HuH-7 (cell line): Measurements from ENCODE around the gene NOL4.
A peak's percentile ranks its signal among the peaks of the same experiment; 100 is the strongest.
"Not testable (repeated sequence)": the region's sequence is repeated elsewhere in the genome, so short reads cannot be mapped to it uniquely, and the experiment has no call there.

Source experiments
- DNase-seq: peaks from one replicate; pipeline ENCODE4 v3.0.0; 2011; ENCODE audit warnings: low spot score

The NOL4 gene

GRCh38 chr18:34224423-34225217, at the start of gene NOL4:
Gene NOL4 (minus strand): TSS chr18:34224913. CDS start chr18:34223253, 1,660 bp downstream.
- DNase-seq = peak; percentile 67

DNA sequence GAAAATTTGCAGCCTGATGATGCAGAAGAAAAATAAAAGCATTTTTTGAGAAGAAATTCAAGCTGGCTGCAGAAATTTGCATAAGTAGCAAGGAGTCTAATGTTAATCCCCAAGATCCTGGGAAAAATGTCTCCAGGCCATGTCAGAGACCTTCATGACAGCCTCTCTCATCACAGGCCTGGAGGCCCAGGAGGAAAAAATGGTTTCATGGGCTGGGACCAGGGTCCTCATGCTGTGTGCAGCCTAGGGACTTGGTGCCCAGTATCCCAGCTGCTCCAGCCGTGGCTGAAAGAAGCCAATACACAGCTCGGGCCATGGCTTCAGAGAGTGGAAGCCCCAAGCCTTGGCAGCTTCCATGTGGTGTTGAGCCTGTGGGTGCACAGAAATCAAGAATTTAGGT, 41.3 kb upstream of the NOL4 start:
- DNase-seq = not testable (repeated sequence)

- no peak for DNase-seq
These were observed 37.4 kb upstream of the NOL4 start for GRCh38 chr18:34261865-34262780.

DNA sequence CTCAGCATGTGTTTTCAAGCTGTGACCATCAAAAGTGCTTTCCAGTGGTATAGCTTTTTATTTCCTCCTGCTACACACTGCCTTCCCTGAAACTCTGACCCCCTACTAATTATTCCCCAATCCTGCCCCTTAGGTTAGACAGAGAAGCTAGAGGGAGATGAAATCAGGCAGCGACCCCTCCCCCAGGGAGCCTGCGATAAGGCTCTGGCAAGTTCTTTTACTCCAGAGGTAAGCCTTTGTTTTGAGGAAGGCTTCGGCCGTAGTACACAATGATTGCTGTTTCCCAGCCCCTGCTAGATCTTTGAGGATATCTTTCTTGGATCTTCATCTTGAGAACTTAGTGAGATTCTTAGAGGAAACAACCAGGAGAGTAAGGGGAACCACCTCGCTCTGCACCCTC, 33.5 kb upstream of the NOL4 start:
- no peak for DNase-seq

DNA sequence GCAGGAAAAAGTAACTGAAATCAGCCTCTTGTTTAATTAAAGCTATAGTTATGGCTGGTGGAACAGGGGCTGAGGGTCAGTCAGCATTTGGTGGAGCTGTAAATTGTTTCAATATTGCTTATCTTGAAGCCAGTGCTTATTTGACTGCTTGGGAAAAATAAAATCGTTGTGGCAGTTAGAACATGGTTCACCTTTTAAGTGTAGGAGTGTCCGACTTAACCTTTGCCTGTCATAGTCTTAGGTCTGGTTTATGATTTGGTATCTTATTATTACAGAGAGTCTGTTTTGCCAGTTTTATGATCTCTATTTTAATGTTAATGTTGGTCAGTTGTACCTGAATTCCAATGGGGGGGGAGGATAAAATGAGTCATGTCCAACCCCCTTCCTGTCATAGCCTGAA, 27.2 kb upstream of the NOL4 start:
- no peak for DNase-seq

DNA sequence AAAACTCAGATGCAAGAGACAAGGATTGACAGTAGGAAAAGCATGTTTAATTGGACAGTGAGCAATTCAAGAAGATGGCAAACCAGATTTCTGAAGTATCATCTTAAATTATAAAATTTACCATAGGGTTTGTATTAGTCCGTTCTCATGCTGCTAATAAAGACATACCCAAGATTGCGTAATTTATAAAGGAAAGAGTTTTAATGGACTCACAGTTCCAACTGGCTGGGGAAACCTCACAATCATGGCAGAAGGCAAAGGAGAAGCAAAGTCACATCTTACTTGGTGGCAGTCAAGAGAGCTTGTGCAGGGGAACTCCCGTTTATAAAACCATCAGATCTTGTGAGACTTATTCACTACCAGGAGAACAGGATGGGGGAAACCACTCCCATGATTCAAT, 24.0 kb upstream of the NOL4 start:
- DNase-seq = no peak

GRCh38 chr18:34242739-34243138, 18.0 kb upstream of the NOL4 start:
- DNase-seq = no peak

- DNase-seq = not testable (repeated sequence)
These were observed 9.2 kb upstream of the NOL4 start for GRCh38 chr18:34233781-34234388.

DNA sequence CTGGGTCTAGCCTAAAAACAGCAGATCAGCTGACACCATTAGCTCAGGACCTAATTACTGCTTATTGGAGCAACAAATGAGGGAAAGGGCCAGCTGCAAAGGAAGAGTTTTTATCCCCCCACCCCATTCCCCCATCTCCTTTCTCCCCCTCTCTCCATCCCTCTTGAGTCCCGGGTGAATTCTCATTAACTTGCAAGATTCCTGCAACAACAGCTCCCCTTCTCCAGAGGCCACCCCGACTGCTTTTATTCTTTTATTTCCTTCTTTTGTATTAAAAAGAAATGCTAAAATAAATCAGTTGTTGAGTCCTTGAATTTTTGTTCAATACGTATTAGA, 473 bp upstream of the NOL4 start:
- no peak for DNase-seq

DNA sequence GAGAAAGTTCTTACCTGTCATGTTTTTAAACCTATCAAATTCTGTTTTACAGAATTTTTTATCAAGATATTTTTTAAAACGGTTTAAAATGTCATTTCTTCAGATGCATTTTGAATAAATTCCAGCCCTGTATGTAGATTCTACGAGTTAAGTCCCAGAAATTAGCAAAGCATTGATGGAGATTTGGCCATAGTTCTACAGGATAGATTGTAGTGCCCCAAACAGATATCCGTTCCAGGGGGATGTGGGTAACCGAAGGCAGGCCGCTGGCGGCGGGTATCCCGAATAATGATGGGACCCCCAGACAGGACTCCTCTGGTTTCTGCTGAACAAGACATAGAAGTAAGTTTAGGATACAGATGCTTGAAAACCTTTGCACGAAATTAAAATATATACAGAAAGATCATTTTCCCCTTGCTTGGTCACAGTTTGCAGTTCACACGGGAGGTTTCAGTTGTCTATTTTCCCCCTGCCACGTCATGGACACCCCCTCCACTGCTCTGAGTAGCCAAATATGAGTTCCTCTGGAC, 755 bp downstream of the NOL4 start:
- DNase-seq = no peak

DNA sequence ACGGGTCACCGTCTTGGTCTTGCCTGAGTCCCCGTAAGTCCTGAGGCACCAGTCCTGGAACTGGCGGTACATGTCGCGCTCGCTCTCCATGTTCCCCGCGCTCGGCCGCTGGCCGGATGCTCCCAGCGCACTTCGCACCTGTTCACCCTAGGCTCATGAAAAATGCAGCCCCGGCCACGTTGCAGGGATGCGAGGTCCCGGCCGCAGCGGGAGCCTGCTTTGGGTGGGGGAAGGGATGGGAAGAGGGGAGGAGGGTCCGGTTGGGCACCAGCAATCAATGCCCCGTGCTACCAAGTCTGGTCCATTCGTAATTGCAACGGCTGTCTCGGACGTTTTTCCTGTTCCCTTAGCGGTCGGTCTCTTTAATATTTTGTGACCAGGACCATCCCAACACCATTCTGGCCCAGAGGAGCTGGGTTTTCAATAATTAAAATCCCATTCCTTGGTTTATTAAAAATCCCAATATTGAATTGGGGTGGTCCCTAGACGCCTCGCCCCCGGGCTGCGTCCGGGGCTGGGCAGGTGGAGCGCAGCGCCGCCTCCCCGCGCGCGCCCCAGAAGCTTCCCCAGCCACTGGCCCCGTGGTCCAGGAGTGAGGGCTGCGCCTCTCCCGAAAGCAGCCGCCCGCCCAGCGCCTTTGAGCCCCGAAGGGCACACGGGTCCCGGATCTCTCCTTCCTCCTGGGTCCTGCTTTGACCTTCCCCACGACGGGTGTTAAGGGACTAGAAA, 1.4 kb downstream of the NOL4 start:
- DNase-seq = no peak

DNA sequence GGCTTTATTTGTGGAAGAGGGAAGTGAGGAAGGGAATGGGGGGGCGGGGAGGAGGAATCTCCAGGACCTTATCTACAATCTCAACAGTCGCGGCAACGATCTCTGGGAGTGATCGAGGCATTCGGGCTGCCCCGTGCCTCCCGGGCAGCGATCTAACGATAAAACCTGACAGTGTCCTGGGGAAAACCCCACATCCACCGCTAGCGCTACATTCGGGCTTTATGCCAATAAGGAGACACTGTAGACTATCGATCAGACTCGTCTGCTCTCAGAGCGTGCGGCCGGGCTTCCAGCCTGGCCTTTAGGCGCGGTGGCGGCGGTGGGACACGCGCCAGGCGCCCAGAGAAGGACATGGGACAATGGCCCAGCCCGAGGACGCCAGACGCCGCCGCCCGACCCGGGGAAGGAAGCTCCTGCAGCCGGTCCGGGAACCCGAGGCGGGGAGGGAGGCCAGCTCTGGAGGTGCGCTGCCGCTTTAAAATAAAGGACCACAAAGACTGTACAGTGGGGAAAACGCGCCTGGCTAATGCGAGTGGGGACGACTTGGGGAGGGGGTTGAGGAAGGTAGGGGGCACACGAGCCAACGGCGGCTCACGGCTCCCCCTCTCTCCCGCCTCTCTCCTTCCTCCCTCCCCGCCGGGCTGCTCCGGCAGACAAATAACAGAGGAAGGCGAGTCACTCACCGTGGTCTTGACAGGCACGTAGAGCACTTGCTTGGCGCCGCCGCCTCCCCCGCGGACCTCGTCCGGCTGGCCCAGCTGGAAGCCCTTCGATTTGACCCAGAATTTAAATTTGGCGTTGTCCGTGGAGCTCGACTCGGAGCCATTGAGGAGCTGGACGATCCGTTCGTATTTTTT, 2.2 kb downstream of the NOL4 start:
- DNase-seq = no peak

DNA sequence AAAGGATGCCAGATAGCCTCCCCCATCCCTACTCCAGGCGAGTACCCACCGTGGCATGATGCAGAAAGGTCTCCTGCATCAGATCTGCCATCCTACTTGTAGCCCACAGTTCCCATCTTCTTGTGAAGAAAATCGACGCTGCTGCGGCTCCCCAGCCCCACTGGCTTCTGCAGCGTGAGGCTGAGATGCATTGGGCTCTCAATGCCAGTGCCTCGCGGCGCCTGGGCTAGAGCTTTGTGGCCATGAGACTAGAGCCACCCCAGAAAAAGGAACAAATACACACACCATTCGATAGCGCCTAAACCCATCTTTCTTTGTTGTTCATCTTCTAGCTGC, 2.8 kb downstream of the NOL4 start:
- no peak for DNase-seq

- DNase-seq = no peak
These were observed 4.5 kb downstream of the NOL4 start for GRCh38 chr18:34220081-34220815.

GRCh38 chr18:34219651-34220050, 5.1 kb downstream of the NOL4 start:
- no peak for DNase-seq

GRCh38 chr18:34212511-34212910, 12.2 kb downstream of the NOL4 start:
- no peak for DNase-seq

- no peak for DNase-seq
These were observed 17.3 kb downstream of the NOL4 start for GRCh38 chr18:34207344-34207851.

- DNase-seq = no peak
These were observed 20.8 kb downstream of the NOL4 start for GRCh38 chr18:34203866-34204265.

DNA sequence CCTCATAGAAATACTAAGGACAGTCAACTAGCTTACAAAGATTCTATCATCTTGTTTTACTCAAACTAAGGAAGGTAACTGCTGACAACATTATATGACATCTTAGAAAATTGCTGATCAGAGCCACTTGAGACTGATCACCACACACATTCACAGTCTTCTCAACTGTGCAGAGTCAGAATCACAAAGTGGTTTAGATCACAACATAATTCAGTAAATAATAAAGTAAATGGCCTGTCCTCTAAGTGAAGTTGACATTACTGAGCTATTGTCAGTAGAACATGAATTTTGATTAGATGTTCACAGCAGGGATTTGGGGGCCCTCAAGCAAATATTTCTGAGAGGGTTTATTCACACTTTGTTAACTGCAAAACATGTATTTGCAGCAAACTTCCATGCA, 28.5 kb downstream of the NOL4 start:
- DNase-seq = no peak

DNA sequence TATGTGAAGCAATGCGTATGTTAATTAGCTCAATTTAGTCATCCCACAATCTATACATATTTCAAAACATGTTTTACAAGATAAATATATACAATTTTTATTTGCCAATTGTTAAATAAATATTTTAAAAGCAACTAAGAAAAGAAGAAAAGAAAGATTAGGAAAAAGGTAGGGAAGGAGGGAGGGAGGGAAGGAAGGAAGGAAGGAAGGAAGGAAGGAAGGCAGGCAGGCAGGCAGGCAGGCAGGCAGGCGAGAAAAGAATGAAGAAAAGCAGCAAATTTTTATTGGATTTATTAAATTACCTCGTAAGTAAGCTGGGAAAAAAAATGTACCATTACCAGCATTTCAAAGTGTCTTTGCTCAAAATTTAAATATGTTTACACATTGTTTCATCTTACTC, 30.5 kb downstream of the NOL4 start:
- no peak for DNase-seq
